Trophoblast cell (in vitro differentiated cells and primary cell): ENCODE measurements around the gene FAM219A.

Experiments used
- DNase-seq, 2 donors: peaks; one replicate each; pipeline ENCODE4 v3.0.0-alpha.2; 2016
- H2AFZ ChIP-seq: 2 replicates; pipeline ENCODE4 v1.6.1; 2013; ENCODE audit warnings: low read length, moderate library complexity, mild to moderate bottlenecking; ENCODE audit not compliant: insufficient read depth, poor library complexity
- H2AK5ac ChIP-seq: 2 replicates; pipeline ENCODE4 v1.6.1; 2013; ENCODE audit warnings: mild to moderate bottlenecking, low read length
- H2BK120ac ChIP-seq: 2 replicates; pipeline ENCODE4 v1.6.1; 2013; ENCODE audit warnings: low read length, mild to moderate bottlenecking, moderate library complexity; ENCODE audit not compliant: insufficient read depth, poor library complexity
- H2BK12ac ChIP-seq: 2 replicates; pipeline ENCODE4 v1.6.1; 2013; ENCODE audit warnings: mild to moderate bottlenecking, low read length, moderate library complexity
- H2BK5ac ChIP-seq: 2 replicates; pipeline ENCODE4 v1.6.1; 2013; ENCODE audit warnings: low read length, low read depth, moderate library complexity, mild to moderate bottlenecking; ENCODE audit not compliant: poor library complexity
- H3K14ac ChIP-seq: 2 replicates; pipeline ENCODE4 v1.6.1; 2013; ENCODE audit warnings: mild to moderate bottlenecking, low read length
- H3K18ac ChIP-seq: 2 replicates; pipeline ENCODE4 v1.6.1; 2013; ENCODE audit warnings: mild to moderate bottlenecking, low read length
- H3K23ac ChIP-seq: 2 replicates; pipeline ENCODE4 v1.6.1; 2013; ENCODE audit warnings: low read length
- H3K27ac ChIP-seq: 2 replicates; pipeline ENCODE4 v1.5.1; 2013; ENCODE audit warnings: low read depth, mild to moderate bottlenecking, inconsistent platforms, low read length, moderate library complexity
- H3K27me3 ChIP-seq: 2 replicates; pipeline ENCODE4 v1.6.1; 2013; ENCODE audit warnings: inconsistent platforms, mild to moderate bottlenecking, low read length, moderate library complexity; ENCODE audit not compliant: insufficient read depth
- H3K36me3 ChIP-seq, 2 experiments: 1 replicate in 1 of 2; 2 replicates in 1 of 2; pipeline ENCODE4 v1.6.1; 2013; ENCODE audit warnings: low read length in 2 of 2, mild to moderate bottlenecking in 2 of 2, moderate library complexity in 1 of 2; ENCODE audit not compliant: insufficient read depth in 2 of 2, control insufficient read depth in 1 of 2
- H3K4ac ChIP-seq: 2 replicates; pipeline ENCODE4 v1.6.1; 2013; ENCODE audit warnings: low read depth, mild to moderate bottlenecking, low read length, moderate library complexity
- H3K4me1 ChIP-seq, 2 experiments: 1 replicate in 1 of 2; 2 replicates in 1 of 2; pipeline ENCODE4 v1.6.1; 2013; ENCODE audit warnings: low read length in 2 of 2, mild to moderate bottlenecking in 2 of 2, moderate library complexity in 1 of 2; ENCODE audit not compliant: insufficient read depth in 2 of 2, control insufficient read depth in 1 of 2
- H3K4me2 ChIP-seq: 2 replicates; pipeline ENCODE4 v1.6.1; 2013; ENCODE audit warnings: inconsistent platforms, mild to moderate bottlenecking, low read length, moderate library complexity
- H3K4me3 ChIP-seq: 2 replicates; pipeline ENCODE4 v1.5.1; 2013; ENCODE audit warnings: mild to moderate bottlenecking, low read depth, low read length, inconsistent platforms
- H3K79me1 ChIP-seq: one replicate; pipeline ENCODE4 v1.6.1; 2013; ENCODE audit warnings: low read length
- H3K79me2 ChIP-seq: 2 replicates; pipeline ENCODE4 v1.6.1; 2013; ENCODE audit warnings: low read length, mild to moderate bottlenecking; ENCODE audit not compliant: control insufficient read depth, insufficient read depth, poor library complexity
- H3K9ac ChIP-seq: 2 replicates; pipeline ENCODE4 v1.6.1; 2013; ENCODE audit warnings: mild to moderate bottlenecking, low read length
- H3K9me3 ChIP-seq: 2 replicates; pipeline ENCODE4 v1.6.1; 2013; ENCODE audit warnings: low read depth, mild to moderate bottlenecking, control low read depth, inconsistent platforms, low read length; ENCODE audit not compliant: insufficient read depth
- H4K12ac ChIP-seq: 2 replicates; pipeline ENCODE4 v1.6.1; 2013; ENCODE audit warnings: low read depth, mild to moderate bottlenecking, low read length, moderate library complexity
- H4K8ac ChIP-seq: 2 replicates; pipeline ENCODE4 v1.6.1; 2013; ENCODE audit warnings: low read depth, mild to moderate bottlenecking, low read length, moderate library complexity
- H4K91ac ChIP-seq: one replicate; pipeline ENCODE4 v1.6.1; 2013; ENCODE audit warnings: low read depth, mild to moderate bottlenecking, low read length, moderate library complexity
- WGBS: extraction: QIAGEN DNeasy Blood & Tissue Kit; methylation state at CpG from one replicate; pipeline ENCODE4 v1.1.7; 2013; ENCODE audit warnings: missing lambda C conversion rate; ENCODE audit not compliant: insufficient read length, insufficient coverage; ENCODE audit errors: extremely low coverage; 5-methylcytosine and 5-hydroxymethylcytosine counted together

FAM219A gene

GRCh38 chr9:34491596-34491995, 33.2 kb upstream of the FAM219A start:
- H3K4me1 ChIP-seq: no peaks in the 10 kb centered on the region
- no CpG with 5 or more reads among the region's 2 CpGs for WGBS
- no peak overlapping the region for H4K12ac ChIP-seq
- H3K36me3 ChIP-seq: no peaks in the 10 kb centered on the region
- no peaks in the 10 kb centered on the region for H3K9me3 ChIP-seq
- H4K8ac ChIP-seq: no peak overlapping the region
- no peak overlapping the region for H3K9ac ChIP-seq
- H3K79me1 ChIP-seq: no peaks in the 10 kb centered on the region
- no peaks in the 10 kb centered on the region for H3K79me2 ChIP-seq
- no peak overlapping the region for H3K14ac ChIP-seq
- no peak for DNase-seq
- H3K4me2 ChIP-seq: no peak overlapping the region
- H2AFZ ChIP-seq: no peak overlapping the region
- no peak overlapping the region for H2BK120ac ChIP-seq
- H3K23ac ChIP-seq: no peak overlapping the region
- no peaks in the 10 kb centered on the region for H3K27me3 ChIP-seq
- H2AK5ac ChIP-seq: no peak overlapping the region
- H3K4me3 ChIP-seq: no peak overlapping the region
- H2BK5ac ChIP-seq: no peak overlapping the region
- H2BK12ac ChIP-seq: no peak overlapping the region
- no peak overlapping the region for H4K91ac ChIP-seq
- H3K4ac ChIP-seq: no peak overlapping the region
- no peak overlapping the region for H3K18ac ChIP-seq
- H3K27ac ChIP-seq: no peak overlapping the region

GRCh38 chr9:34490760-34491159, 32.4 kb upstream of the FAM219A start:
- Histone ChIP-seq H2BK120ac (no peak overlapping the region), H3K79me1 (no peaks in the 10 kb centered on the region), H3K4me1 (peaks cover 2 to 3% of the 10 kb centered on the region in 2 experiments), H2AFZ (no peak overlapping the region), H3K9me3 (no peaks in the 10 kb centered on the region), H4K8ac (no peak overlapping the region), H3K27me3 (no peaks in the 10 kb centered on the region), H4K91ac (no peak overlapping the region), H3K36me3 (no peaks in the 10 kb centered on the region), H3K9ac (no peak overlapping the region), H3K4ac (no peak overlapping the region), H2BK5ac (no peak overlapping the region), H3K79me2 (no peaks in the 10 kb centered on the region), H2AK5ac (no peak overlapping the region), H3K23ac (no peak overlapping the region), H3K4me3 (no peak overlapping the region), H3K4me2 (no peak overlapping the region), H3K14ac (no peak overlapping the region), H2BK12ac (no peak overlapping the region), H3K27ac (no peak overlapping the region), H3K18ac (no peak overlapping the region), H4K12ac (no peak overlapping the region)
- no peak for DNase-seq
- WGBS: no CpG with 5 or more reads among the region's 3 CpGs

- H2AK5ac ChIP-seq: no peak overlapping the region
- no peak overlapping the region for H3K23ac ChIP-seq
- no peak overlapping the region for H3K18ac ChIP-seq
- no peak overlapping the region for H2BK12ac ChIP-seq
- H3K79me1 ChIP-seq: no peaks in the 10 kb centered on the region
- no peak overlapping the region for H3K14ac ChIP-seq
- no peak overlapping the region for H4K91ac ChIP-seq
- no peaks in the 10 kb centered on the region for H3K79me2 ChIP-seq
- no peak overlapping the region for H3K27ac ChIP-seq
- DNase-seq: no peak
- WGBS: no CpG with 5 or more reads among the region's 1 CpG
- peaks cover 4 to 5% of the 10 kb centered on the region in 2 experiments for H3K4me1 ChIP-seq
- no peak overlapping the region for H3K4me3 ChIP-seq
- no peak overlapping the region for H4K12ac ChIP-seq
- no peak overlapping the region for H4K8ac ChIP-seq
- no peaks in the 10 kb centered on the region for H3K27me3 ChIP-seq
- H2BK5ac ChIP-seq: no peak overlapping the region
- H3K36me3 ChIP-seq: no peaks in the 10 kb centered on the region
- H3K4me2 ChIP-seq: no peak overlapping the region
- H3K9ac ChIP-seq: no peak overlapping the region
- H2BK120ac ChIP-seq: no peak overlapping the region
- no peak overlapping the region for H3K4ac ChIP-seq
- H2AFZ ChIP-seq: no peak overlapping the region
- no peaks in the 10 kb centered on the region for H3K9me3 ChIP-seq
These were observed 32.0 kb upstream of the FAM219A start for GRCh38 chr9:34490360-34490759.

- no peak overlapping the region for H3K18ac ChIP-seq
- no peak overlapping the region for H3K14ac ChIP-seq
- H3K4ac ChIP-seq: no peak overlapping the region
- no peak overlapping the region for H2BK5ac ChIP-seq
- H3K9me3 ChIP-seq: no peaks in the 10 kb centered on the region
- no peak overlapping the region for H3K27ac ChIP-seq
- H3K27me3 ChIP-seq: no peaks in the 10 kb centered on the region
- DNase-seq: no peak
- H4K8ac ChIP-seq: no peak overlapping the region
- no peak overlapping the region for H3K9ac ChIP-seq
- H3K79me2 ChIP-seq: no peaks in the 10 kb centered on the region
- no peak overlapping the region for H2BK12ac ChIP-seq
- no peak overlapping the region for H3K23ac ChIP-seq
- H3K36me3 ChIP-seq: no peaks in the 10 kb centered on the region
- H3K4me1 ChIP-seq: peaks cover 10 to 11% of the 10 kb centered on the region in 2 experiments
- H2AK5ac ChIP-seq: no peak overlapping the region
- H4K12ac ChIP-seq: no peak overlapping the region
- no peak overlapping the region for H2AFZ ChIP-seq
- H3K4me3 ChIP-seq: no peak overlapping the region
- H4K91ac ChIP-seq: no peak overlapping the region
- no CpG with 5 or more reads among the region's 3 CpGs for WGBS
- no peak overlapping the region for H3K4me2 ChIP-seq
- H2BK120ac ChIP-seq: no peak overlapping the region
- peaks cover 6% of the 10 kb centered on the region for H3K79me1 ChIP-seq
These were observed 28.2 kb upstream of the FAM219A start for GRCh38 chr9:34486572-34486971.
